Fibroblast of mammary gland (primary cell): Measurements from ENCODE around the gene GRPR.
A peak's percentile ranks its signal among the peaks of the same experiment; 100 is the strongest.

ENCODE experiments used
- DNase-seq: peaks from one replicate; pipeline ENCODE4 v3.0.0-alpha.2; 2010; ENCODE audit warnings: low read depth
- H3K4me3 ChIP-seq: 2 replicates; pipeline ENCODE4 v1.5.1; 2011; ENCODE audit warnings: low read depth, mild to moderate bottlenecking, low read length, moderate library complexity; ENCODE audit not compliant: control insufficient read depth
- TF ChIP-seq, protein P1 (sequence below): conservative IDR thresholded peaks from 2 replicates; pipeline ENCODE4 v1.5.1; 2011; ENCODE audit warnings: low read depth, low read length, inconsistent platforms; ENCODE audit not compliant: control insufficient read depth, insufficient read depth

Gene GRPR

DNA sequence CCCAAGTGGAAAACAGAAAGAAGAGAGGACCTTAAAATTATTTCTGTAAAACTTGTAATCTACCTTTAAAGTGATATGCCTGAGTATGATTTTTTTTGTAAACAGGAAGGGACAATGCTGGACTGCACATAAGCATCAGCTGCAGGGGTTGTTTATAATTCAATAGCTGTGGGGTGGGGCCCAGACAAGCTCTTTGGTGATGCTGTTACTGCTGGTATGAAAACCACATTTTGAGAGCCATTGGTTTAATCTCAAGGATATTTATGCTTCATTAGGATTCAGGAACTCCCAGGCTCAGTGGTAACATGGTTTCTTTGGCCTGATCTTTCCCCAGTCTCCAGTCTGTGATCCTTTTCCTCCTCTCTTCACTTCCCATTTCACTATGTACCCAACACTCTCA lies 34.3 kb upstream of the GRPR start:
- H3K4me3 ChIP-seq: no peak overlapping the region
- DNase-seq: no peak
- TF ChIP-seq, protein P1, sequence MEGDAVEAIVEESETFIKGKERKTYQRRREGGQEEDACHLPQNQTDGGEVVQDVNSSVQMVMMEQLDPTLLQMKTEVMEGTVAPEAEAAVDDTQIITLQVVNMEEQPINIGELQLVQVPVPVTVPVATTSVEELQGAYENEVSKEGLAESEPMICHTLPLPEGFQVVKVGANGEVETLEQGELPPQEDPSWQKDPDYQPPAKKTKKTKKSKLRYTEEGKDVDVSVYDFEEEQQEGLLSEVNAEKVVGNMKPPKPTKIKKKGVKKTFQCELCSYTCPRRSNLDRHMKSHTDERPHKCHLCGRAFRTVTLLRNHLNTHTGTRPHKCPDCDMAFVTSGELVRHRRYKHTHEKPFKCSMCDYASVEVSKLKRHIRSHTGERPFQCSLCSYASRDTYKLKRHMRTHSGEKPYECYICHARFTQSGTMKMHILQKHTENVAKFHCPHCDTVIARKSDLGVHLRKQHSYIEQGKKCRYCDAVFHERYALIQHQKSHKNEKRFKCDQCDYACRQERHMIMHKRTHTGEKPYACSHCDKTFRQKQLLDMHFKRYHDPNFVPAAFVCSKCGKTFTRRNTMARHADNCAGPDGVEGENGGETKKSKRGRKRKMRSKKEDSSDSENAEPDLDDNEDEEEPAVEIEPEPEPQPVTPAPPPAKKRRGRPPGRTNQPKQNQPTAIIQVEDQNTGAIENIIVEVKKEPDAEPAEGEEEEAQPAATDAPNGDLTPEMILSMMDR: no peak

DNA sequence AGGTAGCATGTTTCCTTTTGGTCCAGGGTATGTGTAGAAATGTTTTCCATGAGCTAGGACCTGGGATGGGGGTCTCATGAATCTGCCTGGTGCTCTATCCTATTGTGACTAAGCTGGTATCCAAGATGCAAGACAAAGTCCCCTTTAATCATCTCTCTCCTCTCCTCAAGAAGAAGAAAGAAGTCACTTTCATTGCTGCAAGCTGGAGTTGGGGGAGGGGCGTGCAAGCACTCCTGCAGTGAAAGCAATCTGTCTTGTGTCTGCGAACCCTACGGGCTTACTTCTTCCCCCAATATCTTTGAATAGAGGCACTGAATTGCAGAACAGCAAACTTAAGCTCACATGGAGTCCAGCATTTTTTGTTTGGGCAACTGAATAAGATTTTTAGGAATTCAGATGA lies 27.2 kb upstream of the GRPR start:
- DNase-seq: no peak
- H3K4me3 ChIP-seq: no peak overlapping the region
- TF ChIP-seq, protein P1: no peak

DNA sequence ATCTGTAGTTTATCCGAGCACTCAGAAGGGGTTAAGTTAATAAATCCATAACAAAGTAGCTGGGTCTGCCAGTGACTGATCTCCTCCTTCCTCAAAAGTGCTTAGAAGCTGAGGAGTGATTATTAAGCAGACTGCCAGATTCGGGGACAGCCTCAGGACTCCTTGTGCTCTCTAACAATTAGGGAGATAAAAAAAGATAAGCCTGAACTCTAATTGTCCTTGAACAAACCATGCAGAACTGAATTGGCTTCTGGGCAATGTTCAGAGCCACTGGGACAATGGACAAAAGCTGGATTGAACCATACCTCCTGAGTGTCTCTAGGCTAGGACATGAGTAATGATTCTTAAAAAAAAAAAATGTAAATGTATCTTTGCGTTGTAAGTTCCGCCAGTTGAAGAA lies 22.7 kb upstream of the GRPR start:
- no peak overlapping the region for H3K4me3 ChIP-seq
- DNase-seq: no peak
- TF ChIP-seq, protein P1: no peak

DNA sequence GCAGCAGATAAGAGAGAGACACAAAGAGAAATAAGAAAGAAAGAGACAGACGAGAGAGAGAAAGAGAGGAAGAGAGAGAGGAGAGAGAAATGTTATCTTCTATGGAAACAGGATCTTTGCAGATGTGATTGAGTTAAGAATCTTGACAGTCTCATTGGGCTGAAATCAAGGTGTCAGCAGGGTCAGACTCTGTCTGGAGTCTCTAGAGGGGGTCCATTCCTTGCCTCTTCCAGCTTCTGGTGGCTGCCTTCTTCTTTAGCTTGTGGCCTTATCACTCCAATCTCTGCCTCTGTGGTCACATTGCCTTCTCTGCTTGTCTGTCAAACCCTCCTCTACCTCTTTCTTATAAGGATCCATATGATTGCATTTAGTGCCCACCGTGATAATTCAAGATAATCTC lies 21.8 kb upstream of the GRPR start:
- no peak overlapping the region for H3K4me3 ChIP-seq
- TF ChIP-seq, protein P1: no peak
- no peak for DNase-seq

DNA sequence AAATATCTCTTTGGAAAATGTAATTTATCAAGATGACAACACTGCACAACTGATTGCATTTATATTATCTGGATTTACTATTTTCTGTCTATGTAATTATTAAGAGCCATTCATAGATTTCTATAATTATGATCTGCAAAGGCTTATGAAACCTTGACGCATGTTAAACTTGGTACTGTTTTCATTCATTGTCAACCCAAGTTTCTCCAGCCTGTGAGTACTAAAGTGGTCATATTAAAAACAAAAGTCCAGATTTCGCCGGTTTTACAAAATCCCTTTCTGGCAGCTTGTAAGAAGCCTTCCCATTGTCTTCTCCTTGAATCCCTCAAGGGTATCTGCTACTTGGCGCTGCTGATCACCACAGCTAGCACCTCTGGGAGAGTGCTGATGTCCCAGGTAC lies 19.7 kb upstream of the GRPR start:
- TF ChIP-seq, protein P1: no peak
- DNase-seq: no peak
- no peak overlapping the region for H3K4me3 ChIP-seq

DNA sequence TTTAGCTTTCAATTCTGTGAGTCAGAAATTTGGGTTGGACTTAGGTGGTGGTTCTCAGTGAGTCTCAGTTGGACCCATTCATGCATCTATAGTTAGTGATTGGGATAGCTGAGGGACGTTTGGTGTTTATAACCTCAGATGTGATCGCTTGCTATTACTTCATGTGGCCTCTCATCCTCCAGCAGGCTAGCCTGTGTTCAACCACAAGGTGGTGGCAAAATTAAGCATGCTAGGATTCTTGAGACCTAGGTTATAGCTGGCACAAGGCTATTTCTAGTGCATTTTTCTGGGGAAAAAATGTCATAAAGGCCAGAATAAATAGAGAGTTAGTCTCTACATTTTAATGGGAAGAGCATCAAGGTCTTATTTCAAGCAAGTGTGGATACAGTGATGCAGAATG lies 10.9 kb upstream of the GRPR start:
- no peak overlapping the region for H3K4me3 ChIP-seq
- TF ChIP-seq, protein P1: peak; percentile 9
- DNase-seq: peak; percentile 6

DNA sequence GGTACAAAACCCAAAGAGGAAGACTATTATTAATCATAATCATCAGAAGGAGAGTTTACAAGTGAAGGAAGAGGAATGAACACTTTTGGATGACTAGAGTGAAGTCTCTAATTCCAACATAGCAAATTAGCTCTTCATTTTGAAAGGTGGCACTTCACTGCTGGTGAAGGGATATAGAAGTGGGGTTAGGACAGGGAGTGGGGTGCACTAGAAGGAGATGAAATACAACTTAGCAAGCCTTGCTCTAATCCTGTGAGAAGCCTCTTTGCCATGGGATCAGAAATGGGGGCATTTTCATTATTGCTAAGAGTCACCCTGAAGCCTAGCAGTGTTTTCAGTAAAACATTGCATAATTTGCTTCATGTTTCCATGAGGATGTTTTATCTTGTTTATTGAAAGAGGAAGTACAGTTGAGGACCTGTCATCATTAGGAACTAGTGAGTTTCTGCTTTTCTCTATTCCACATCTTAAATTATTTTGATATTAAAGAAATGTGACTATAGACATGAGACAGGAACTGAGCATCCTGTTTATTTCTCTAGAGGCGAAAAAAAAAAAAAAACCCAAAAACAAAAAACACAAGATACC lies 9.3 kb upstream of the GRPR start:
- TF ChIP-seq, protein P1: no peak
- DNase-seq: peak; percentile 8
- no peak overlapping the region for H3K4me3 ChIP-seq
